HG02970 (cell line): ENCODE results near the gene CCDC9.
"Not testable (repeated sequence)": the region's sequence is repeated elsewhere in the genome, so short reads cannot be mapped to it uniquely, and the experiment has no call there.

ENCODE experiments used
- ATAC-seq: cut with Tn5 transposase; IDR thresholded peaks from one replicate; pipeline ENCODE4 v1.9.1; 2021; ENCODE audit warnings: mild to moderate bottlenecking, moderate library complexity, moderate number of reproducible peaks; ENCODE audit not compliant: unreplicated experiment, low FRiP score

CCDC9 gene

DNA sequence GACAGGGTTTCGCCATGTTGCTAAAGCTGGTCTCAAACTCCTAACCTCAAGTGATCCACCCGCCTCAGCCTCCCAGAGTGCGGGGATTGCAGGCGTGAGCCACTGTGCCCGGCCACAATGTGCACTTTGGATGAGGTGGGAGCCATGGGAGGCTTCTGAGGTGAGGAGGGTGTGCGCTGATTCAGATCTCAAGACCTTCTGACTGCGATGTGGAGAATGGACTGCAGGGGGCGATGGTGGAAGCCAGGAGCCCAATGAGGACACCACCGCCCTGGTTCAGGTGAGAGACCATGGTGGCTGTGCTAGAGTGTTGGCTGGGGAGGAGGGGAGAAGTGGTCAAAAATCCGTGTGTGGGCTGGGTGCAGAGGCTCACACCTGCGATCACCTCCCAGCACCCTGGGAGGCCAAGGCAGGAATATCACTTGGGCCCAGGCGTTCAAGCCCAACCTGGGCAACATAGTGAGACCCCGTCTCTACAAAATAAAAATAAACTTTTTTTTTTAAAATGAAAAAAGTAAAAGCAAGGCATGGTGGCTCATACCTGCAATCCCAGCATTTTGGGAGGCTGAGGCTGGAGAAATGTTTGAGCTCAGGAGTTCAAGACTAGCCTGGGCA lies 24.0 kb downstream of the CCDC9 start:
- no peak for ATAC-seq

- ATAC-seq: no peak
Observed at GRCh38 chr19:47283405-47284059, 27.2 kb downstream of the CCDC9 start.

DNA sequence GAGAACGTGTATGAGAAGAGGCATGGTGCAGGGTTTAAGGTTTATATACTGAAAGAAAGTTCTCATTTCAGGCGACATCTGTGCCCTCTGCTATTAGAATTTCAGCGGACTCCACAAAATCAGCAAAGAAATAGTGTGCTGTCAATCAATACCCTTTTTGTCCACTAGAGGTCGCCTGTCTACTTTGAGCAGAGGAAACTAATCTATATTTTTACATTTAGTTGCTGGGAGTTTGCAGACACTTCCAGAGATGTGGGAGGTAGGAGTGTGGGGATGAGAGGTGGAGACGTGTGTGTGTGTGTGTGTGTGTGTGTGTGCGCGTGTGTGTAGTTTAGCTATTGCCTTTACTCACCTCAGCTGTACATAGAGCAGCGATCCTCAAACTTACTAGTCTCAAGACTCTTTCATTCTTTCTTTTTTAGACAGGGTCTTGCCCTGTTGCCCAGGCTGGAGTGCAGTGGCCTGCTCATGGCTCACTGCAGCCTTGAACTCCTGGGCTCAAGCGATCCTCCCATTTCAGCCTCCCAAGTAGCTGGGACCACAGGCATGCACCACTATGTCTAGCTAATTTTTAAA lies 28.1 kb downstream of the CCDC9 start:
- ATAC-seq: no peak

DNA sequence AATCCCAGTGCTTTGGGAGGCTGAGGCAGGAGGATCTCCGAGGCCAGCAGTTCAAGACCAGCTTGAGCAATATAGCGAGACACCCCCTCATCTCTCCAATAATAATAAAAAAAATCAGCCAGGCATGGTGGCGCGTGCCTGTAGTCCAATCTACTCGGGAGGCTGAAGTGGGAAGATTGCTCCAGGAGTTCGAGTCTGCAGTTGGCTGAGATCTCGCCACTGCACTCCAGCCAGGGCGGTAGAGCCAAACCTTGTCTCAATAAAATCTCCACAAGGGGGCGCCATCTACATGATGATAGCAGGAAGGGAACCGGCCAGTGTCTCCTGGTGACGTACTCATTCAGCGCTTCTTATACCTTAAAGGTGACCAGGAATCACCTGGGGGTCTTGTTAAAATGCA lies 39.7 kb downstream of the CCDC9 start:
- ATAC-seq: no peak

GRCh38 chr19:47300867-47301266 lies 44.5 kb downstream of the CCDC9 start:
- ATAC-seq: not testable (repeated sequence)

- no peak for ATAC-seq
Observed at GRCh38 chr19:47302249-47302648, 45.9 kb downstream of the CCDC9 start.

GRCh38 chr19:47303966-47304365 lies 47.6 kb downstream of the CCDC9 start:
- ATAC-seq: no peak

- ATAC-seq: no peak
Observed at GRCh38 chr19:47305309-47305751, 49.0 kb downstream of the CCDC9 start.

DNA sequence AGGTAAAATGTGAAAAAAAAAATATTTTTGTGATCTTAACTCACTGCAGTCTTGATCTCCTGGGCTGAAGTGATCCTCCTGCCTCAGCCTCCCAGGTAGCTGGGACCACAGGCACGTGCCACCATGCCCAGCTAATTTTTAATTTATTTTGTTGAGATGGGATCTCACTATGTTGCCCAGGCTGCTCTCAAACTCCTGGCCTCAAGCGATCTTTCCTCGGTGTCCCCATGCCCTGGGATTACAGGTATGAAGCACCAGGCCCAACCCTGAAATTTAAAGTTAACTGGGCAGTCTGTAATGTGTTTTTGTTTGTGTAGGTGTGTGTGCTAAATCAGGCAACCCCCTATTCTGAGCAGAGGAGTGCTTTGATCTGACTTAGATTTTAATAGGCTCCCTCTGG lies 50.0 kb downstream of the CCDC9 start:
- ATAC-seq: no peak

DNA sequence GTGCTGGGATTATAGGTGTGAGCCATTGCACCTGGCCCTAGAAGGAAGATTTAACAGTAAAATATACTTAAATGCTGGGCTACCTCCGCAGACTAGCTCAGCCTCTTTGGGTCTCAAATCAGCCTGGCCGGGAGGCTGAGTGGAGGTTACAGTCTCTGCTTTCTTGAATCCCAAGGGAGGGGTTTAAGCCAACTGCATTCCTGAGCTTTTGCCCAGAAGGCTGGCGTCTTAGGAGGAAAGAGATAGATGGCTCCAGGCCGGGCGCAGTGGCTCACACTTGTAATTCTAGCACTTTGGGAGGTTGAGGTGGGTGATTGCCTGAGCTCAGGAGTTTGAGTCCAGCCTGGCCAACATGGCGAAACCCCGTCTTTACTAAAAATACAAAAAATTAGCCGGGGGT lies 52.7 kb downstream of the CCDC9 start:
- no peak for ATAC-seq

DNA sequence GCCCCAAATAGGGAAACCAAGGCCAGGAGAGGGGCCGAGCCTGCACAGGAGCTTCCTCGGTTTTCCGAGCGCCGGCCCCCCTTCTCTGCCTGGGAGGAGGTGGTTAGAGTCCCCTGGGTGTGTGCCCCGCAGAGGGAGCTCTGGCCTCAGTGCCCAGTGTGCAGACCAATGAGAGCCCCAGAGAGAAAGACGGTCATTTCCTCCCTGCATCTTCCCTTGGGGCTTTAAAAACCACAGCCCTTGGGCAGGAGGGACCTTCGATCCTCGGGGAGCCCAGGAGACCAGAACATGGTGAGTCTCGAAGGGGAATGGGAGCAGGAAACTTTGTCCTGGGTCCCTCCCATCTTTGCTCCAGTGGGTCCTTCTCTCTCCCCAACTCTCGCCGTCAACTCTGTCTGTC lies 53.3 kb downstream of the CCDC9 start, which contains the start of gene C5AR1:
TSS of gene C5AR1 (plus strand) at position 254 of the 400 bp plus-strand sequence. CDS start at position 289, 35 bp downstream.
- ATAC-seq: no peak

- ATAC-seq: no peak
Observed at GRCh38 chr19:47310323-47310722, 54.0 kb downstream of the CCDC9 start.

DNA sequence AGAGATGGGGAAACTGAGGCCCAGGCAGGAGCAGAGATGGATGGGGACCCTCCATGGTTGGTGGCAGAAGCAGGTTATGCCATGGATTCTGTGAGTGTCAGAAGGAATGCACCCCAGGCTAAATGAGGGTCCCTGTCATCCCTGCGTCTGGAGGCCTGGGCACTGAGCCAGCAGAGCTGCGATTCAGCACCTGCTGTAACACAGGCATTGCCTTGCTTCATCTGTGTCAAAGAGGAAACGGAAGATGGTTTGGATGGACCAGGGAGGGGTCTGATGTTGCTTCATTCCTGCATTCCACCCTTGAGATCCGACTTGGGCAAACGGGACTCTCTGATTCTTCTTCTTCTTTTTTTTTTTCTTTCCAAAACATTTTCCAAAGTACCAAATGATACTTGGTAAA lies 54.5 kb downstream of the CCDC9 start:
- ATAC-seq: no peak

GRCh38 chr19:47312366-47313006 lies 56.2 kb downstream of the CCDC9 start:
- no peak for ATAC-seq

GRCh38 chr19:47313754-47314295 lies 57.5 kb downstream of the CCDC9 start:
- ATAC-seq: no peak

DNA sequence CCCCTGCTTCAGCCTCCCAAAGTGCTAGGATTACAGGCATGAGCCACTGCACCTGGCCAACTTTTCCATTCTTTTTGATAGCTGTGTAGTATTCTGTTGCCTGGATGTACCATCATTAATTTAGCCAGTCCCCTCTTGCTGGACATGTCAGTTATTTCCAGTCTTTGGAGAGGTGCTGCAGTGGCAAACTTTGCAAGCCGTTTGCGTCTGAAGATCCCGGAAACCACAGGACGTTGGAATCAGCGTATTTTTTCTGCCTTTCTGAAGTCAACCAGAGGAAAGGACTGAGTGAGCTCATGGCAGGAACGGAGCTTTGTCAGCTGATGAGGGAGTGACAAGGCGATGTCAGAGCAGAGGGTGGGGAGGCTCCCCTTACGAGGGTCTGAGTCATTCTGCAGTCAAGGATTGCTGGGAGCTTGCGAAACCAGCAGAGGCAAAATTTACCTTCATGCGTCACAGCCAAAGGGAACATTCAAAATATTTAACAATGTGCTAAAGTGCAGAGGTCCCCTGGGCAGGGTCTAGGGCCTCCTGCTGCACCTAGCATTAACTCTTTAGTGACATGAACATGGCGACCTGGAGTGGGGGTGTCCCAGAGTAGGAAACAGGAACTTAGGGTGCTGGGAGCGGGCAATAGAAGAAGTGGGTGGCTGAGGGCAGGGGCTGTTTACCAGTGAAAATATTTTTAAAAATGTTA lies 58.9 kb downstream of the CCDC9 start:
- no peak for ATAC-seq

- no peak for ATAC-seq
Observed at GRCh38 chr19:47316513-47316912, 60.2 kb downstream of the CCDC9 start.

DNA sequence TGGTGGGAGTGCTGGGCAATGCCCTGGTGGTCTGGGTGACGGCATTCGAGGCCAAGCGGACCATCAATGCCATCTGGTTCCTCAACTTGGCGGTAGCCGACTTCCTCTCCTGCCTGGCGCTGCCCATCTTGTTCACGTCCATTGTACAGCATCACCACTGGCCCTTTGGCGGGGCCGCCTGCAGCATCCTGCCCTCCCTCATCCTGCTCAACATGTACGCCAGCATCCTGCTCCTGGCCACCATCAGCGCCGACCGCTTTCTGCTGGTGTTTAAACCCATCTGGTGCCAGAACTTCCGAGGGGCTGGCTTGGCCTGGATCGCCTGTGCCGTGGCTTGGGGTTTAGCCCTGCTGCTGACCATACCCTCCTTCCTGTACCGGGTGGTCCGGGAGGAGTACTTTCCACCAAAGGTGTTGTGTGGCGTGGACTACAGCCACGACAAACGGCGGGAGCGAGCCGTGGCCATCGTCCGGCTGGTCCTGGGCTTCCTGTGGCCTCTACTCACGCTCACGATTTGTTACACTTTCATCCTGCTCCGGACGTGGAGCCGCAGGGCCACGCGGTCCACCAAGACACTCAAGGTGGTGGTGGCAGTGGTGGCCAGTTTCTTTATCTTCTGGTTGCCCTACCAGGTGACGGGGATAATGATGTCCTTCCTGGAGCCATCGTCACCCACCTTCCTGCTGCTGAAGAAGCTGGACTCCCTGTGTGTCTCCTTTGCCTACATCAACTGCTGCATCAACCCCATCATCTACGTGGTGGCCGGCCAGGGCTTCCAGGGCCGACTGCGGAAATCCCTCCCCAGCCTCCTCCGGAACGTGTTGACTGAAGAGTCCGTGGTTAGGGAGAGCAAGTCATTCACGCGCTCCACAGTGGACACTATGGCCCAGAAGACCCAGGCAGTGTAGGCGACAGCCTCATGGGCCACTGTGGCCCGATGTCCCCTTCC lies 63.9 kb downstream of the CCDC9 start:
- no peak for ATAC-seq
